ENCODE data around the gene PBX1.

PBX1 gene

GRCh38 chr1:164581762-164582161, 22.8 kb downstream of the PBX1 start:
- no peak overlapping the region for H3K27ac ChIP-seq (ENCODE audit: low read length)
- H3K4me2 ChIP-seq (ENCODE audit: insufficient read depth, low read length), result no peak overlapping the region
- no peak for TF ChIP-seq EZH2 (IDR thresholded peaks at IDR 0.05; ENCODE audit: borderline replicate concordance, low read depth, low read length, severe bottlenecking)
- H3K36me3 ChIP-seq (ENCODE audit: insufficient read depth, low read length), result no peaks in the 10 kb centered on the region
- H3K9me3 ChIP-seq (ENCODE audit: insufficient read depth, low read length, severe bottlenecking), result no peaks in the 10 kb centered on the region
- H3K4me1 ChIP-seq (ENCODE audit: insufficient read depth, low read length), result no peaks in the 10 kb centered on the region
- H2AFZ ChIP-seq (ENCODE audit: low read depth, low read length), result no peak overlapping the region
- no peaks in the 10 kb centered on the region for H4K20me1 ChIP-seq (ENCODE audit: insufficient read depth, low read length)
- ATAC-seq (ENCODE audit: insufficient read depth, low read depth), result no peak
- H3K4me3 ChIP-seq (ENCODE audit: low read depth in 1 of 2, low read length in 2 of 2), result no peak overlapping the region
- H3K9ac ChIP-seq (ENCODE audit: low read depth, low read length), result no peak overlapping the region
- DNase-seq, result no peak
- H3K27me3 ChIP-seq (ENCODE audit: insufficient read depth, low read length, poor library complexity), result peaks cover 6% of the 10 kb centered on the region
- no peaks in the 10 kb centered on the region for H3K79me2 ChIP-seq (ENCODE audit: insufficient read depth, low read length)

GRCh38 chr1:164583196-164583595, 24.2 kb downstream of the PBX1 start:
- no peak overlapping the region for H3K27ac ChIP-seq (ENCODE audit: low read length)
- H3K27me3 ChIP-seq (ENCODE audit: insufficient read depth, low read length, poor library complexity), result peaks cover 13% of the 10 kb centered on the region
- no peak overlapping the region for H2AFZ ChIP-seq (ENCODE audit: low read depth, low read length)
- no peak for DNase-seq
- no peaks in the 10 kb centered on the region for H4K20me1 ChIP-seq (ENCODE audit: insufficient read depth, low read length)
- no peak for ATAC-seq (ENCODE audit: insufficient read depth, low read depth)
- H3K9me3 ChIP-seq (ENCODE audit: insufficient read depth, low read length, severe bottlenecking), result no peaks in the 10 kb centered on the region
- H3K4me1 ChIP-seq (ENCODE audit: insufficient read depth, low read length), result no peaks in the 10 kb centered on the region
- no peaks in the 10 kb centered on the region for H3K36me3 ChIP-seq (ENCODE audit: insufficient read depth, low read length)
- no peak overlapping the region for H3K4me3 ChIP-seq (ENCODE audit: low read depth in 1 of 2, low read length in 2 of 2)
- H3K4me2 ChIP-seq (ENCODE audit: insufficient read depth, low read length), result no peak overlapping the region
- no peaks in the 10 kb centered on the region for H3K79me2 ChIP-seq (ENCODE audit: insufficient read depth, low read length)
- H3K9ac ChIP-seq (ENCODE audit: low read depth, low read length), result no peak overlapping the region
- TF ChIP-seq EZH2 (IDR thresholded peaks at IDR 0.05; ENCODE audit: borderline replicate concordance, low read depth, low read length, severe bottlenecking) (no peak), CTCF (IDR thresholded peaks at IDR 0.05; ENCODE audit: borderline replicate concordance, extremely low read depth, low read length, poor library complexity, severe bottlenecking) (no peak)

- H2AFZ ChIP-seq (ENCODE audit: low read depth, low read length), result no peak overlapping the region
- no peak overlapping the region for H3K4me2 ChIP-seq (ENCODE audit: insufficient read depth, low read length)
- no peak overlapping the region for H3K4me3 ChIP-seq (ENCODE audit: low read depth in 1 of 2, low read length in 2 of 2)
- DNase-seq (no peak), ATAC-seq (ENCODE audit: insufficient read depth, low read depth) (no peak)
- H3K27ac ChIP-seq (ENCODE audit: low read length), result no peak overlapping the region
- no peaks in the 10 kb centered on the region for H3K9me3 ChIP-seq (ENCODE audit: insufficient read depth, low read length, severe bottlenecking)
- TF ChIP-seq CTCF (IDR thresholded peaks at IDR 0.05; ENCODE audit: borderline replicate concordance, extremely low read depth, low read length, poor library complexity, severe bottlenecking) (no peak), EZH2 (IDR thresholded peaks at IDR 0.05; ENCODE audit: borderline replicate concordance, low read depth, low read length, severe bottlenecking) (no peak)
- no peaks in the 10 kb centered on the region for H3K36me3 ChIP-seq (ENCODE audit: insufficient read depth, low read length)
- no peak overlapping the region for H3K9ac ChIP-seq (ENCODE audit: low read depth, low read length)
- H4K20me1 ChIP-seq (ENCODE audit: insufficient read depth, low read length), result no peaks in the 10 kb centered on the region
- H3K27me3 ChIP-seq (ENCODE audit: insufficient read depth, low read length, poor library complexity), result peaks cover 13% of the 10 kb centered on the region
- H3K79me2 ChIP-seq (ENCODE audit: insufficient read depth, low read length), result no peaks in the 10 kb centered on the region
- H3K4me1 ChIP-seq (ENCODE audit: insufficient read depth, low read length), result no peaks in the 10 kb centered on the region
These were observed 25.0 kb downstream of the PBX1 start for GRCh38 chr1:164583835-164584539.

- no peak overlapping the region for H2AFZ ChIP-seq (ENCODE audit: low read depth, low read length)
- no peaks in the 10 kb centered on the region for H3K36me3 ChIP-seq (ENCODE audit: insufficient read depth, low read length)
- no peaks in the 10 kb centered on the region for H3K79me2 ChIP-seq (ENCODE audit: insufficient read depth, low read length)
- H3K9me3 ChIP-seq (ENCODE audit: insufficient read depth, low read length, severe bottlenecking), result no peaks in the 10 kb centered on the region
- peaks cover 13% of the 10 kb centered on the region for H3K27me3 ChIP-seq (ENCODE audit: insufficient read depth, low read length, poor library complexity)
- H4K20me1 ChIP-seq (ENCODE audit: insufficient read depth, low read length), result no peaks in the 10 kb centered on the region
- DNase-seq (no peak), ATAC-seq (ENCODE audit: insufficient read depth, low read depth) (no peak)
- TF ChIP-seq EZH2 (IDR thresholded peaks at IDR 0.05; ENCODE audit: borderline replicate concordance, low read depth, low read length, severe bottlenecking), result no peak
- TF ChIP-seq CTCF (IDR thresholded peaks at IDR 0.05; ENCODE audit: borderline replicate concordance, extremely low read depth, low read length, poor library complexity, severe bottlenecking), result no peak
- no peak overlapping the region for H3K4me3 ChIP-seq (ENCODE audit: low read depth in 1 of 2, low read length in 2 of 2)
- no peak overlapping the region for H3K27ac ChIP-seq (ENCODE audit: low read length)
- no peaks in the 10 kb centered on the region for H3K4me1 ChIP-seq (ENCODE audit: insufficient read depth, low read length)
- no peak overlapping the region for H3K9ac ChIP-seq (ENCODE audit: low read depth, low read length)
- no peak overlapping the region for H3K4me2 ChIP-seq (ENCODE audit: insufficient read depth, low read length)
These were observed 27.6 kb downstream of the PBX1 start for GRCh38 chr1:164586591-164586990.

All from DND-41 (cell line).